Measurements from ENCODE around the gene ACSF3. TPM values are rescaled to one million over a fixed set of nuclear protein-coding genes. Genes with fewer than 3 reads are reported as not detected.

ACSF3 gene
- total and polyA plus RNA-seq, 2 experiments from 2014 or later, result 20.7 to 28.0 TPM

DNA sequence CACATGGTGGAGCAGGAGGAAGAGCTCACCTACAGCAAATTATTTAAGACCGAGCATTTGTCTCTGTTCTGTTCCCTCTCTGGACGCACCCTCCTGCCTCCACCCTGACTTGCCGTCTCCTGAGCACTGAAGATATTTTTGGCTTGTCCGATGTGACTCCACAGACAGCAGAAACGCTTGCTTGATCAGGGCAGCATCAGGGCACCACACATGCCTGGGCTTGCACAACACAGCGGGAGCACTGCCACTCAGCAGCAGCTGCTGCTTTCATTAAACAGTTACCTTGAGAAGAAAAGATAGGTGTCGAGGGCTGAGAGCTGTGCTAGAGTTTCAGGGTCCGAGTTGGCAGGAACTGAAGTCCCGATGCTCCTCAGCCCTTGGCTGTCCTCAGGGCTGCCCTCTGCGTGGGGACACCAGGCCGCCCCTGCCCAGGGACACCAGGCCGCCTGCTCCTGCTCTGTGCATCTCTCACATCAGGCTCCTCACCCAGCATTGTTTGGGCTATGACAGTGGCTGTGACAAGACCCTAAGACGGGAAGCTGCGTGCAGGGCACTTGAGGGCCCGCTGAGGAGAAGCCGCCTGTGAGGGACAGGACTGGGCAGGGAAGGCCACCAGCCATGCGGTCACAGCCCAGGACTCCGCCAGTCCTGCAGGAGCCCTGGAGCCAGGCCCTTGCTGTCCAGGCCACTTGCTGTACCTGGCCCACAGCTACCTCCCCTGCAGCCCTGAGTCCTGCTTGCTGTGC lies 56.6 kb downstream of the ACSF3 start:
- no peak for DNase-seq (ENCODE audit: low spot score)
- WGBS (ENCODE audit: low lambda C conversion rate, missing lambda C conversion rate), result 93% methylated on average over 18 of the region's 18 CpGs
- no peaks in the 10 kb centered on the region for H3K27me3 ChIP-seq

DNA sequence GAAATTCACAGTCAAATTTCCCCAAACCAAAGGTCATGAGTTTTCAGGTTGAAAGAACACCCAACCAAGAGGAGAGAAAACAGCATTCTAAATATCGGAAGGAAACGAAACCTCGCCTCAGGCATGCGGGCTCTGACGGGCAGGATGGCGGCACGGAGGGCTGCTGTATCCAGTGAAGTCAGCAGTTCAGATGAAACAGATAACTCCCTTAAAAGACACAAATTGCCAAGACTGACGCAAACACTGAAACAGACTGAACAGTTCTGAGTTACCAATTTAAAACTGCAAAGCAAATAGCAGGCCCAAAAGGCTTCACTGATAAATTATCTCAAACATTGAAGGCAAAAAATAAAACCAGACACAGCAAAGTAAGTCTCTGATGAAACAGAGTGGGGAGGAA lies 57.3 kb downstream of the ACSF3 start:
- Histone ChIP-seq H3K9me3 (ENCODE audit: low read depth) (no peaks in the 10 kb centered on the region), H2AFZ (no peak overlapping the region), H3K36me3 (replicated peaks; ENCODE audit: insufficient read depth, low read depth) (no peaks in the 10 kb centered on the region), H3K27ac (no peak overlapping the region), H3K4me3 (no peak overlapping the region), H3K4me1 (ENCODE audit: insufficient read depth) (peaks cover 13% of the 10 kb centered on the region), H4K20me1 (ENCODE audit: insufficient read depth, poor library complexity, severe bottlenecking) (no peaks in the 10 kb centered on the region), H3K4me2 (no peak overlapping the region), H3K9me2 (replicated peaks; ENCODE audit: insufficient read depth) (no peaks in the 10 kb centered on the region), H3K27me3 (no peaks in the 10 kb centered on the region), H3K79me2 (no peaks in the 10 kb centered on the region)
- 94% methylated on average over 8 of the region's 8 CpGs for whole genome bisulfite sequencing (ENCODE audit: low lambda C conversion rate, missing lambda C conversion rate)
- TF ChIP-seq, protein P1, sequence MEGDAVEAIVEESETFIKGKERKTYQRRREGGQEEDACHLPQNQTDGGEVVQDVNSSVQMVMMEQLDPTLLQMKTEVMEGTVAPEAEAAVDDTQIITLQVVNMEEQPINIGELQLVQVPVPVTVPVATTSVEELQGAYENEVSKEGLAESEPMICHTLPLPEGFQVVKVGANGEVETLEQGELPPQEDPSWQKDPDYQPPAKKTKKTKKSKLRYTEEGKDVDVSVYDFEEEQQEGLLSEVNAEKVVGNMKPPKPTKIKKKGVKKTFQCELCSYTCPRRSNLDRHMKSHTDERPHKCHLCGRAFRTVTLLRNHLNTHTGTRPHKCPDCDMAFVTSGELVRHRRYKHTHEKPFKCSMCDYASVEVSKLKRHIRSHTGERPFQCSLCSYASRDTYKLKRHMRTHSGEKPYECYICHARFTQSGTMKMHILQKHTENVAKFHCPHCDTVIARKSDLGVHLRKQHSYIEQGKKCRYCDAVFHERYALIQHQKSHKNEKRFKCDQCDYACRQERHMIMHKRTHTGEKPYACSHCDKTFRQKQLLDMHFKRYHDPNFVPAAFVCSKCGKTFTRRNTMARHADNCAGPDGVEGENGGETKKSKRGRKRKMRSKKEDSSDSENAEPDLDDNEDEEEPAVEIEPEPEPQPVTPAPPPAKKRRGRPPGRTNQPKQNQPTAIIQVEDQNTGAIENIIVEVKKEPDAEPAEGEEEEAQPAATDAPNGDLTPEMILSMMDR (IDR thresholded peaks at IDR 0.05; ENCODE audit: poor library complexity), result no peak
- TF ChIP-seq EZH2 (IDR thresholded peaks at IDR 0.05; ENCODE audit: borderline replicate concordance) (no peak), EZH2phosphoT487 (IDR thresholded peaks at IDR 0.05; ENCODE audit: low read depth, severe bottlenecking, unreplicated experiment) (no peak)
- no peak for DNase-seq (ENCODE audit: low spot score)

More for the DNA sequence above, 56.6 kb downstream of the ACSF3 start:
- Histone ChIP-seq H3K4me3 (no peak overlapping the region), H2AFZ (no peak overlapping the region), H4K20me1 (ENCODE audit: insufficient read depth, poor library complexity, severe bottlenecking) (no peaks in the 10 kb centered on the region), H3K4me2 (no peak overlapping the region), H3K4me1 (ENCODE audit: insufficient read depth) (peaks cover 10% of the 10 kb centered on the region), H3K9me3 (ENCODE audit: low read depth) (no peaks in the 10 kb centered on the region), H3K79me2 (no peaks in the 10 kb centered on the region), H3K36me3 (replicated peaks; ENCODE audit: insufficient read depth, low read depth) (no peaks in the 10 kb centered on the region), H3K27ac (no peak overlapping the region), H3K9me2 (replicated peaks; ENCODE audit: insufficient read depth) (no peaks in the 10 kb centered on the region)
- no peak for TF ChIP-seq EZH2phosphoT487 (IDR thresholded peaks at IDR 0.05; ENCODE audit: low read depth, severe bottlenecking, unreplicated experiment)
- TF ChIP-seq EZH2 (IDR thresholded peaks at IDR 0.05; ENCODE audit: borderline replicate concordance), result no peak
- TF ChIP-seq, protein P1 (IDR thresholded peaks at IDR 0.05; ENCODE audit: poor library complexity), result no peak

DNA sequence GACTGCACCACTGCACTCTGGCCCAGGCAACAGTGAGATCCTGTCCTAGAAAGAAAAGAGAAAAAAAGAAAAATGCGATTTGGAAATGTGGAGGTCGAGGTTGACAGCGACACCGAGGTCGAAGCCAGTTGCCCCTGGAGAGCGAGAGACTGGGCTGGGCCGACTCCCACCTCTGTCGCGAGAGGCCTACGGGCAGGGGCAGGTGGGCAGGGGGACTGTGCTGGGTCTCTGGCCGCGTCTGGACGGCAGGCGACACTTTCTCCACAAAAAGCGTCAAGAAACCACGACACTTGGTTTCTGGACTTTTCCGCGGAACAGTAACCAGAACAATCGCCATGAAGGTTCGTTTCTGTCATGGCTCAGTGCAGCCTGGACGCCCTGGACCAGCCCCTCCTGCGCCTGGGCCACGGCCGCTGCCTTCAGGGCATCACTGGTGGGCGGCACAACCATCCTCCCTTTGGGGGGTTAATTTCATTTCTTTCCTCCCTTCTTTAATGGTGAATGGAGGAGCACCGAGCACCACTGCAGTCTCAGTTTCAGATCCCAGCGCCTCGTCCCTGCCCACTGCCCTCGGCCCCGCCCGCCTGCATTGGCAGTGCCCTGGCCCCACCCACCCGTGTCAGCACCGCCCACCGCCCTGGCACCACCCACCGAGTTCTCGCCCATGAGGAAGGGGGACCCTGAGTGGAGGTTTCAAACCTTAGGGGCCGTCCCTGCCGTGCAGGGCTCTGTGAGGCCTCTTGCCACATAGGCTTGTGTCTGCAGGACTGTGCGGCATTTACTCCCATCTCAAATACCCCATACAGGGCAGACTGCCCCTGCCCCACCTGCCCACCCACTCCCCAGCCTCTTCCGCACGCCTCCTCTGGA lies 59.4 kb downstream of the ACSF3 start:
- Histone ChIP-seq H3K4me2 (no peak overlapping the region), H3K4me3 (no peak overlapping the region), H3K9me2 (replicated peaks; ENCODE audit: insufficient read depth) (no peaks in the 10 kb centered on the region), H2AFZ (no peak overlapping the region), H3K27me3 (no peaks in the 10 kb centered on the region), H4K20me1 (ENCODE audit: insufficient read depth, poor library complexity, severe bottlenecking) (no peaks in the 10 kb centered on the region), H3K9me3 (ENCODE audit: low read depth) (no peaks in the 10 kb centered on the region), H3K79me2 (no peaks in the 10 kb centered on the region), H3K36me3 (replicated peaks; ENCODE audit: insufficient read depth, low read depth) (no peaks in the 10 kb centered on the region), H3K4me1 (ENCODE audit: insufficient read depth) (peaks cover 13% of the 10 kb centered on the region), H3K27ac (no peak overlapping the region)
- DNase-seq (ENCODE audit: low spot score), result no peak
- WGBS (ENCODE audit: low lambda C conversion rate, missing lambda C conversion rate), result 91% methylated on average over 38 of the region's 41 CpGs
- TF ChIP-seq, protein P1 (IDR thresholded peaks at IDR 0.05; ENCODE audit: poor library complexity), result no peak
- no peak for TF ChIP-seq EZH2phosphoT487 (IDR thresholded peaks at IDR 0.05; ENCODE audit: low read depth, severe bottlenecking, unreplicated experiment)
- TF ChIP-seq EZH2 (IDR thresholded peaks at IDR 0.05; ENCODE audit: borderline replicate concordance), result no peak

Measured in hepatocyte (in vitro differentiated cells).